ENCODE measurements around the gene TK2. TPM values are rescaled to one million over a fixed set of nuclear protein-coding genes. Genes with fewer than 3 reads are reported as not detected.
A peak's percentile ranks its signal among the peaks of the same experiment; 100 is the strongest.
"Not testable (repeated sequence)": the region's sequence is repeated elsewhere in the genome, so short reads cannot be mapped to it uniquely, and the experiment has no call there.

TK2 gene
- 33.2 and 37.4 TPM in 2 replicates for total RNA-seq
- long read RNA-seq, full-length matches to known transcripts = 13 of 19 reads
- long read RNA-seq, partial matches to known transcripts = 5 of 19 reads
- long read RNA-seq, other reads (novel, unspliced or antisense) = 1 of 19 reads

GRCh38 chr16:66549284-66550131, at the start of gene TK2:
Gene TK2 (minus strand): TSS chr16:66550122. CDS start chr16:66550061, 61 bp downstream.
- Mint-ChIP-seq H3K27ac (ENCODE audit: unreplicated experiment) (peak within 1 kb of the TSS; percentile 93), H3K36me3 (ENCODE audit: unreplicated experiment) (peaks cover 17% of the 10 kb centered on the region), H3K4me1 (ENCODE audit: unreplicated experiment) (peaks cover 54% of the 10 kb centered on the region), H3K4me3 (ENCODE audit: unreplicated experiment) (peak within 1 kb of the TSS; percentile 83), H3K9me3 (ENCODE audit: unreplicated experiment) (no peaks in the 10 kb centered on the region), H3K27me3 (ENCODE audit: unreplicated experiment) (no peaks in the 10 kb centered on the region)
- peak; percentile 25 for TF ChIP-seq CTCF (IDR thresholded peaks at IDR 0.05)
- peak; percentile 90 for DNase-seq (ENCODE audit: extremely low spot score, unreplicated experiment)

- DNase-seq (ENCODE audit: extremely low spot score, unreplicated experiment) = no peak
- Mint-ChIP-seq H3K27ac (ENCODE audit: unreplicated experiment) (no peak overlapping the region), H3K9me3 (ENCODE audit: unreplicated experiment) (no peaks in the 10 kb centered on the region), H3K4me1 (ENCODE audit: unreplicated experiment) (peaks cover 3% of the 10 kb centered on the region), H3K4me3 (ENCODE audit: unreplicated experiment) (no peak overlapping the region), H3K36me3 (ENCODE audit: unreplicated experiment) (no peaks in the 10 kb centered on the region), H3K27me3 (ENCODE audit: unreplicated experiment) (peaks cover 5% of the 10 kb centered on the region)
- TF ChIP-seq CTCF (IDR thresholded peaks at IDR 0.05) = no peak
These were observed 48.2 kb upstream of the TK2 start for GRCh38 chr16:66598111-66598510.

DNA sequence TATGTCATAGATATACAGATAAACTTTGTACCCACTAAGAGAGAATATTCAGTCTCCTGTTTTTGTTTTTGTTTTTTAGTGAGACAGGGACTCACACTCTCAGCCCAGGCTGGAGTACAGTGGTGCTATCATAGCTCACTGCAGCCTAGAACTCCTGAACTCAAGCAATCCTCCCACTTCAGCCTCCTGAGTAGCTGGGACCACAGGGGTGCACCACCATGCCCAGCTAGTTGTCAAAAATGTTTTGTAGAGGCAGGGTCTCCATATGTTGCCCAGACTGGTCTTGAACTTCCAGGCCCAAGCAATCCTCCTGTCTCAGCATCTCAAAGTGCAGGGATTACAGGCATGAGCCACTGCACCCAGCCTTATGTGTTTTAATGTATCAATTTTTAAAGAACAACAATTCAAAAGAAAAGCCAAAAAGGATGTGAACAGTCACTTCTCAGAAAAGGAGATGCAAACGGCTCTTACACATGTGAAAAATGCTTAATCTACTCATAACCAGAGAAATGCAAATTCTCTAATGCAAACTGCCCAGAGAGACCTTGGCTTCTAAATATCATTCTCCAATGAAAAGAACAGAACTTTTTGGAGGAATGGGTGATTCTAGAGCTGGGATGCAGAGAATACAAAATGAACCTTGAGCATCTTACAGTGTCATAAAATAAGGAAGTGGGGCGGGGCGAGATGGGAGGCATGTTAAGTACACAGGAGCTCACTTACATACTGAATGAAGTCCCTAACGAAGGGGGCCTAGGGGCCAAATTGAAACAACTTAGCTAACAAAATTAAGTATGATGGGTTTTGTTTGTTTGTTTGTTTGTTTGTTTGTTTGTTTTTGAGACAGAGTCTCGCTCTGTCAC, 47.3 kb upstream of the TK2 start:
- no peak for DNase-seq (ENCODE audit: extremely low spot score, unreplicated experiment)
- H3K27ac Mint-ChIP-seq (ENCODE audit: unreplicated experiment) = no peak overlapping the region
- no peak for TF ChIP-seq CTCF (IDR thresholded peaks at IDR 0.05)
- peaks cover 5% of the 10 kb centered on the region for H3K27me3 Mint-ChIP-seq (ENCODE audit: unreplicated experiment)
- no peaks in the 10 kb centered on the region for H3K36me3 Mint-ChIP-seq (ENCODE audit: unreplicated experiment)
- H3K9me3 Mint-ChIP-seq (ENCODE audit: unreplicated experiment) = no peaks in the 10 kb centered on the region
- H3K4me3 Mint-ChIP-seq (ENCODE audit: unreplicated experiment) = no peak overlapping the region
- H3K4me1 Mint-ChIP-seq (ENCODE audit: unreplicated experiment) = no peaks in the 10 kb centered on the region

DNA sequence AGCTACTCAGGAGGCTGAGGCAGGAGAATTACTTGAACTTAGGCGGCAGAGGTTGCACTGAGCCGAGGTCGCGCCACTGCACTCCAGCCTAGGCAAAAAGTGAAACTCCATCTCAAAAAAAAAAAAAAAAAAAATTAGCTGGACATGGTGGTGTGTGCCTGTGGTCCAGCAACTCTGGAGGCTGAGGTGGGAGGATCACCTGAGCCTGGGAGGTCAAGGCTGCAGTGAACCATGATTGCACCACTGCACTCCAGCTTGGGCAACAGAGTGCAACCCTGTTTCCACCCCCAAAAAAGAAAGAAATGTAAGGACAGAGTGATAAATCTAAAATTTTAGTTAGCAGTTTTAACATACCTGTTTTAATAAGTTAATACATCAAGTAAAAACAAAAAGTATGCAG, 46.6 kb upstream of the TK2 start:
- H3K9me3 Mint-ChIP-seq (ENCODE audit: unreplicated experiment); DNase-seq (ENCODE audit: extremely low spot score, unreplicated experiment); H3K4me1 Mint-ChIP-seq (ENCODE audit: unreplicated experiment); H3K27ac Mint-ChIP-seq (ENCODE audit: unreplicated experiment); H3K27me3 Mint-ChIP-seq (ENCODE audit: unreplicated experiment); H3K36me3 Mint-ChIP-seq (ENCODE audit: unreplicated experiment); H3K4me3 Mint-ChIP-seq (ENCODE audit: unreplicated experiment): not testable (repeated sequence)

- no peaks in the 10 kb centered on the region for H3K4me1 Mint-ChIP-seq (ENCODE audit: unreplicated experiment)
These were observed 44.8 kb upstream of the TK2 start for GRCh38 chr16:66594739-66595138.

More at GRCh38 chr16:66594739-66595138, 44.8 kb upstream of the TK2 start:
- Mint-ChIP-seq H3K27me3 (ENCODE audit: unreplicated experiment) (peaks cover 11% of the 10 kb centered on the region), H3K4me3 (ENCODE audit: unreplicated experiment) (no peak overlapping the region), H3K36me3 (ENCODE audit: unreplicated experiment) (no peaks in the 10 kb centered on the region), H3K27ac (ENCODE audit: unreplicated experiment) (no peak overlapping the region), H3K9me3 (ENCODE audit: unreplicated experiment) (no peaks in the 10 kb centered on the region)
- no peak for TF ChIP-seq CTCF (IDR thresholded peaks at IDR 0.05)
- DNase-seq (ENCODE audit: extremely low spot score, unreplicated experiment) = no peak

Measured in osteocyte (in vitro differentiated cells).